Measurements from ENCODE around the gene NTF3. TPM values are rescaled to one million over a fixed set of nuclear protein-coding genes. Genes with fewer than 3 reads are reported as not detected.

The NTF3 gene
- total RNA-seq, 1 experiment from 2014 or later = not detected

DNA sequence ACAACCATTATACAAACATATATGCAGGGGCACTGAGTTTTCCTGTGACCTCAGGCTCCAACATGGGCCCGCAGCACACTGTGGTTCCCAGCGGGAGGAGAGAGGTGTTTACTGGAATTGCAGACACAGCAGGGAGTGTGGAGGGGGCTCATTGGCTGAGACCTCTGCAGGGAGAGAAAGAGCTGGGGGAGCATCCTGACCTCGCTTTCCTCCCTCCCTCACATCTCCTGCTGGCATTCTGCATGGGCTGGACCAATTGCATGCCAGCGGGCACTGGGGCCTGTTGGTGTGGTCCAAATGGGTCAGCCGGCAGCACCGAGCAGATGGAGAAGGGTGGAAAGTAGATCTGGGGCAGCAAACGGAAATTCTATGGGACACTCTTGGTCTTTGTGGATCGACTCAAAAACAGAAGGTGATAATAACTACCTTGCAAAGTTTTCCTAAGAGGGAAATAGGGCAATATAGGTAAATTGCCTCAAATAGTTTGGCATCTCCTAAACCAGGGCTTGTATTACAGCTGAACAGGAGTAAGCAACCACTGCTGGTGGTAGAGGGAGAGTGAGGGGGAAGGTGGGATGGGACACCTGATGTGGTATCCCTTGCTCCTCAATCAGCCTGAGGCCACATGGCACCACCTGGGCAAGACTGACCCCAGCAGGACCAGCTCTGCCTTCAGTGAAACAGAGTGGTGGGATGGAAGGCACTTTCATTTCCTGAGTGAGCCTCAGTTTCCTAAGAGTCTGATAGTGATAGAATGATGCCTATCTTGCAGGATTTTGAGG, 86.9 kb downstream of the NTF3 start:
- no peaks in the 10 kb centered on the region for H3K36me3 ChIP-seq (ENCODE audit: control insufficient read depth in 1 of 2, insufficient read depth in 2 of 2, low read length in 2 of 2)
- H4K20me1 ChIP-seq (ENCODE audit: insufficient read depth) = no peaks in the 10 kb centered on the region
- H3K9me2 ChIP-seq (ENCODE audit: insufficient read depth) = no peaks in the 10 kb centered on the region
- no TSS peak for BruUV-seq (replicated peaks)
- ChIA-PET CTCF (no interaction called here), POLR2A (no interaction called here), RAD21 (ENCODE audit: low non-redundant PET in 1 of 2, low total read pairs in 2 of 2, uncharacterized antibody in 2 of 2, unreplicated experiment in 2 of 2) (no interaction called here)
- H3K4me2 ChIP-seq (ENCODE audit: low read length) = no peak overlapping the region
- TF ChIP-seq EZH2 (IDR thresholded peaks at IDR 0.05) (no peak), RAD21 (IDR thresholded peaks at IDR 0.05; ENCODE audit: low read depth) (no peak), ELF1 (IDR thresholded peaks at IDR 0.05; ENCODE audit: borderline replicate concordance, low read depth) (no peak), EZH2phosphoT487 (IDR thresholded peaks at IDR 0.05; ENCODE audit: borderline replicate concordance) (no peak), CEBPB (IDR thresholded peaks at IDR 0.05; ENCODE audit: low read depth) (no peak)
- TF ChIP-seq, protein P1, sequence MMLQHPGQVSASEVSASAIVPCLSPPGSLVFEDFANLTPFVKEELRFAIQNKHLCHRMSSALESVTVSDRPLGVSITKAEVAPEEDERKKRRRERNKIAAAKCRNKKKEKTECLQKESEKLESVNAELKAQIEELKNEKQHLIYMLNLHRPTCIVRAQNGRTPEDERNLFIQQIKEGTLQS (IDR thresholded peaks at IDR 0.05) = no peak
- TF ChIP-seq, protein P2, sequence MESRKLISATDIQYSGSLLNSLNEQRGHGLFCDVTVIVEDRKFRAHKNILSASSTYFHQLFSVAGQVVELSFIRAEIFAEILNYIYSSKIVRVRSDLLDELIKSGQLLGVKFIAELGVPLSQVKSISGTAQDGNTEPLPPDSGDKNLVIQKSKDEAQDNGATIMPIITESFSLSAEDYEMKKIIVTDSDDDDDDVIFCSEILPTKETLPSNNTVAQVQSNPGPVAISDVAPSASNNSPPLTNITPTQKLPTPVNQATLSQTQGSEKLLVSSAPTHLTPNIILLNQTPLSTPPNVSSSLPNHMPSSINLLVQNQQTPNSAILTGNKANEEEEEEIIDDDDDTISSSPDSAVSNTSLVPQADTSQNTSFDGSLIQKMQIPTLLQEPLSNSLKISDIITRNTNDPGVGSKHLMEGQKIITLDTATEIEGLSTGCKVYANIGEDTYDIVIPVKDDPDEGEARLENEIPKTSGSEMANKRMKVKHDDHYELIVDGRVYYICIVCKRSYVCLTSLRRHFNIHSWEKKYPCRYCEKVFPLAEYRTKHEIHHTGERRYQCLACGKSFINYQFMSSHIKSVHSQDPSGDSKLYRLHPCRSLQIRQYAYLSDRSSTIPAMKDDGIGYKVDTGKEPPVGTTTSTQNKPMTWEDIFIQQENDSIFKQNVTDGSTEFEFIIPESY (IDR thresholded peaks at IDR 0.05; ENCODE audit: extremely low read depth, insufficient replicate concordance, low read length) = no peak
- no peak overlapping the region for H3K27ac ChIP-seq (ENCODE audit: low read depth, low read length)
- DNase-seq (ENCODE audit: low read depth, low spot score) = no peak
- no peaks in the 10 kb centered on the region for H3K9me3 ChIP-seq (ENCODE audit: control insufficient read depth in 1 of 2, insufficient read depth in 1 of 2, low read depth in 1 of 2, low read length in 2 of 2)
- no peak overlapping the region for H2AFZ ChIP-seq (ENCODE audit: low read depth, low read length, poor library complexity, severe bottlenecking)
- intact Hi-C loops (cut with micrococcal nuclease) = no loop called here
- H3K9ac ChIP-seq (ENCODE audit: low read length) = no peak overlapping the region
- H3K27me3 ChIP-seq (ENCODE audit: insufficient read depth, low read length) = 0 out of 2 replicates have a peak, but pooled peaks cover 10% of the 10 kb centered on the region
- H3K79me2 ChIP-seq (ENCODE audit: insufficient read depth, low read length) = no peaks in the 10 kb centered on the region
- no peak overlapping the region for H3K4me3 ChIP-seq (replicated peaks in 1 of 2; ENCODE audit: low read depth in 1 of 2, low read length in 2 of 2)
- ATAC-seq = no peak
- no peaks in the 10 kb centered on the region for H3K4me1 ChIP-seq (ENCODE audit: control insufficient read depth in 1 of 2, insufficient read depth in 2 of 2, low read length in 2 of 2)
